ENCODE measurements around the gene TNFRSF19.
A peak's percentile ranks its signal among the peaks of the same experiment; 100 is the strongest.

The TNFRSF19 gene

GRCh38 chr13:23554000-23554399, 16.2 kb upstream of the TNFRSF19 start:
- Histone ChIP-seq H2AK5ac (ENCODE audit: low read length, severe bottlenecking) (no peak overlapping the region), H3K27ac (ENCODE audit: low read length, poor library complexity, severe bottlenecking) (no peak overlapping the region), H4K8ac (ENCODE audit: low read length) (no peak overlapping the region), H3K23ac (ENCODE audit: low read length in 2 of 2) (no peak overlapping the region), H3K4me1 (ENCODE audit: control insufficient read depth, insufficient read depth, low read depth, low read length) (peaks cover 2% of the 10 kb centered on the region), H3K9ac (ENCODE audit: low read length) (no peak overlapping the region), H2AFZ (ENCODE audit: low read depth, low read length) (no peak overlapping the region), H4K91ac (ENCODE audit: low read length) (no peak overlapping the region), H3K27me3 (ENCODE audit: control insufficient read depth in 1 of 2, insufficient read depth in 1 of 2, low read length in 2 of 2) (peaks cover 0 to 17% of the 10 kb centered on the region in 2 experiments), H3K9me3 (ENCODE audit: control insufficient read depth, low read length) (no peaks in the 10 kb centered on the region), H2BK120ac (ENCODE audit: low read depth, low read length) (no peak overlapping the region), H3K18ac (ENCODE audit: low read depth in 1 of 2, low read length in 2 of 2) (no peak overlapping the region), H3K4me2 (ENCODE audit: low read length, poor library complexity, severe bottlenecking) (no peak overlapping the region), H2BK5ac (ENCODE audit: low read depth, low read length, poor library complexity, severe bottlenecking) (no peak overlapping the region), H3K4ac (ENCODE audit: low read depth in 1 of 2, low read length in 2 of 2) (no peak overlapping the region), H2BK12ac (ENCODE audit: low read length in 2 of 2) (no peak overlapping the region), H2BK15ac (ENCODE audit: low read depth, poor library complexity, severe bottlenecking) (no peak overlapping the region), H3K4me3 (ENCODE audit: insufficient read depth in 1 of 2, low read depth in 1 of 2, low read length in 2 of 2) (no peak overlapping the region), H3K14ac (ENCODE audit: low read length in 2 of 2) (peak overlapping the region in 1 of 2 experiments; percentile 44), H3K36me3 (ENCODE audit: control insufficient read depth in 1 of 2, insufficient read depth in 2 of 2, low read depth in 1 of 2, low read length in 2 of 2) (no peaks in the 10 kb centered on the region), H3K79me1 (replicated peaks; ENCODE audit: low read length, poor library complexity, severe bottlenecking) (no peaks in the 10 kb centered on the region)
- no peak for DNase-seq
- 92% methylated on average over 3 of the region's 3 CpGs for WGBS

GRCh38 chr13:23557043-23557442, 13.2 kb upstream of the TNFRSF19 start:
- no peak overlapping the region for H4K8ac ChIP-seq (ENCODE audit: low read length)
- H3K9ac ChIP-seq (ENCODE audit: low read length), result no peak overlapping the region
- H3K9me3 ChIP-seq (ENCODE audit: control insufficient read depth, low read length), result no peaks in the 10 kb centered on the region
- H2BK5ac ChIP-seq (ENCODE audit: low read depth, low read length, poor library complexity, severe bottlenecking), result no peak overlapping the region
- no peak overlapping the region for H3K4me2 ChIP-seq (ENCODE audit: low read length, poor library complexity, severe bottlenecking)
- no peak for DNase-seq
- no peak overlapping the region for H3K23ac ChIP-seq (ENCODE audit: low read length in 2 of 2)
- no peak overlapping the region for H2BK12ac ChIP-seq (ENCODE audit: low read length in 2 of 2)
- no peak overlapping the region for H2BK15ac ChIP-seq (ENCODE audit: low read depth, poor library complexity, severe bottlenecking)
- peaks cover 0 to 5% of the 10 kb centered on the region in 2 experiments for H3K27me3 ChIP-seq (ENCODE audit: control insufficient read depth in 1 of 2, insufficient read depth in 1 of 2, low read length in 2 of 2)
- WGBS, result 90% methylated on average over 5 of the region's 5 CpGs
- no peak overlapping the region for H4K91ac ChIP-seq (ENCODE audit: low read length)
- H2BK120ac ChIP-seq (ENCODE audit: low read depth, low read length), result no peak overlapping the region
- no peaks in the 10 kb centered on the region for H3K79me1 ChIP-seq (replicated peaks; ENCODE audit: low read length, poor library complexity, severe bottlenecking)
- H3K4me1 ChIP-seq (ENCODE audit: control insufficient read depth, insufficient read depth, low read depth, low read length), result peaks cover 2% of the 10 kb centered on the region
- no peak overlapping the region for H2AK5ac ChIP-seq (ENCODE audit: low read length, severe bottlenecking)
- H2AFZ ChIP-seq (ENCODE audit: low read depth, low read length), result no peak overlapping the region
- no peak overlapping the region for H3K18ac ChIP-seq (ENCODE audit: low read depth in 1 of 2, low read length in 2 of 2)
- H3K4me3 ChIP-seq (ENCODE audit: insufficient read depth in 1 of 2, low read depth in 1 of 2, low read length in 2 of 2), result no peak overlapping the region
- no peak overlapping the region for H3K14ac ChIP-seq (ENCODE audit: low read length in 2 of 2)
- H3K27ac ChIP-seq (ENCODE audit: low read length, poor library complexity, severe bottlenecking), result no peak overlapping the region
- no peak overlapping the region for H3K4ac ChIP-seq (ENCODE audit: low read depth in 1 of 2, low read length in 2 of 2)
- no peaks in the 10 kb centered on the region for H3K36me3 ChIP-seq (ENCODE audit: control insufficient read depth in 1 of 2, insufficient read depth in 2 of 2, low read depth in 1 of 2, low read length in 2 of 2)

- H3K4me3 ChIP-seq (ENCODE audit: insufficient read depth in 1 of 2, low read depth in 1 of 2, low read length in 2 of 2), result no peak overlapping the region
- no peak overlapping the region for H2AFZ ChIP-seq (ENCODE audit: low read depth, low read length)
- H3K18ac ChIP-seq (ENCODE audit: low read depth in 1 of 2, low read length in 2 of 2), result peak overlapping the region in 1 of 2 experiments; percentile 37
- H3K4ac ChIP-seq (ENCODE audit: low read depth in 1 of 2, low read length in 2 of 2), result no peak overlapping the region
- no peaks in the 10 kb centered on the region for H3K36me3 ChIP-seq (ENCODE audit: control insufficient read depth in 1 of 2, insufficient read depth in 2 of 2, low read depth in 1 of 2, low read length in 2 of 2)
- H2BK120ac ChIP-seq (ENCODE audit: low read depth, low read length), result no peak overlapping the region
- H4K8ac ChIP-seq (ENCODE audit: low read length), result peak overlapping the region; percentile 21
- peak overlapping the region in 1 of 2 experiments; percentile 40 for H2BK12ac ChIP-seq (ENCODE audit: low read length in 2 of 2)
- whole genome bisulfite sequencing, result 100% methylated on average over 2 of the region's 2 CpGs
- no peak overlapping the region for H3K27ac ChIP-seq (ENCODE audit: low read length, poor library complexity, severe bottlenecking)
- no peak overlapping the region for H3K14ac ChIP-seq (ENCODE audit: low read length in 2 of 2)
- H3K27me3 ChIP-seq (ENCODE audit: control insufficient read depth in 1 of 2, insufficient read depth in 1 of 2, low read length in 2 of 2), result peaks cover 0 to 5% of the 10 kb centered on the region in 2 experiments
- H3K23ac ChIP-seq (ENCODE audit: low read length in 2 of 2), result no peak overlapping the region
- H3K4me2 ChIP-seq (ENCODE audit: low read length, poor library complexity, severe bottlenecking), result no peak overlapping the region
- H3K79me1 ChIP-seq (replicated peaks; ENCODE audit: low read length, poor library complexity, severe bottlenecking), result no peaks in the 10 kb centered on the region
- DNase-seq, result no peak
- H2BK5ac ChIP-seq (ENCODE audit: low read depth, low read length, poor library complexity, severe bottlenecking), result no peak overlapping the region
- H3K9me3 ChIP-seq (ENCODE audit: control insufficient read depth, low read length), result no peaks in the 10 kb centered on the region
- no peak overlapping the region for H2BK15ac ChIP-seq (ENCODE audit: low read depth, poor library complexity, severe bottlenecking)
- H4K91ac ChIP-seq (ENCODE audit: low read length), result peak overlapping the region; percentile 19
- peaks cover 2% of the 10 kb centered on the region for H3K4me1 ChIP-seq (ENCODE audit: control insufficient read depth, insufficient read depth, low read depth, low read length)
- no peak overlapping the region for H3K9ac ChIP-seq (ENCODE audit: low read length)
- no peak overlapping the region for H2AK5ac ChIP-seq (ENCODE audit: low read length, severe bottlenecking)
Measured at GRCh38 chr13:23557733-23558132, 12.5 kb upstream of the TNFRSF19 start.

DNA sequence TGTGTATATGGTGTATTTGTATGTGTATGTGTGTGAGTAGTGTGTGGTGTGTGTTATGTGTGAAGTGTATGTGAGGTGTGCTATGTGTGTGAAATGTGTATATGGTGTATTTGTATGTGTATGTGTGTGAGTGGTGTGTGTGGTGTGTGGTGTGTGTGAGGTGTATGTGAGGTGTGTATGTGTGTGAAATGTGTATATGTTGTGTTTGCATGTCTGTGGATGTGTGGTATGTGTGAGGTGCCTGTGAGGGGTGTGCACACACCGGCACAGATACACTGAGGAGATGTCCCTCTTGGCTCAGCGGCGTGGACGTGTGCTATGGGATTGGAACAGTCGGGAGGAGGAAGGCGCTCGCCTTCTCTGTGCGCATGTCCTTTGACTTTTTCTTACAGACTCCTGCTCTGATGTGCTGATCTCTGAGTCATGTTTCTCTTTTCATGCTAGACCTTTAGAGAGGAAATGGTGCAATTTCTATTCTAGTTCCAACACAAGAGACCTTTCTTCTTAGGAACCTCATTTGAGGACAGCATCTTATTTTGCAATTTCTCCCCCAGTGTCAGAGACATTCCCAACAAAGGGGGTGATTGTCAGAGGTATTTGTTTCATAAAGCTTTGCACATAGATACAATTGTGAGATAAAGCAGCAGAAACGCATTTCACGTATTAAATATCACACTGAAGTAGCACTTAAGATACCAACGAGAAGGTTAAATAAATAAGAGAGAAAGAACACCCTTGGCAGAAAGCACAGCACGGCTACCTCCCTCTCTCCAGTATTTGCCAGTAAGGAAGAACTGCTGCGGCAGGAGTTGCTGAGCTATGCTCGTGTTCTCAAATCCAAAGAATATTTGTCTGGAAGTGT, 11.3 kb upstream of the TNFRSF19 start:
- peak overlapping the region; percentile 33 for H3K27ac ChIP-seq (ENCODE audit: low read length, poor library complexity, severe bottlenecking)
- WGBS, result 63% methylated on average over 13 of the region's 14 CpGs
- peak overlapping the region; percentile 76 for H2AFZ ChIP-seq (ENCODE audit: low read depth, low read length)
- H2AK5ac ChIP-seq (ENCODE audit: low read length, severe bottlenecking), result no peak overlapping the region
- no peak overlapping the region for H3K23ac ChIP-seq (ENCODE audit: low read length in 2 of 2)
- H3K4me2 ChIP-seq (ENCODE audit: low read length, poor library complexity, severe bottlenecking), result no peak overlapping the region
- H3K9ac ChIP-seq (ENCODE audit: low read length), result peak overlapping the region; percentile 78
- no peaks in the 10 kb centered on the region for H3K9me3 ChIP-seq (ENCODE audit: control insufficient read depth, low read length)
- H3K4ac ChIP-seq (ENCODE audit: low read depth in 1 of 2, low read length in 2 of 2), result no peak overlapping the region
- H3K79me1 ChIP-seq (replicated peaks; ENCODE audit: low read length, poor library complexity, severe bottlenecking), result no peaks in the 10 kb centered on the region
- no peak overlapping the region for H2BK120ac ChIP-seq (ENCODE audit: low read depth, low read length)
- H3K14ac ChIP-seq (ENCODE audit: low read length in 2 of 2), result peak overlapping the region in 1 of 2 experiments; percentile 83
- H3K4me1 ChIP-seq (ENCODE audit: control insufficient read depth, insufficient read depth, low read depth, low read length), result peaks cover 2% of the 10 kb centered on the region
- peak overlapping the region in 1 of 2 experiments; percentile 48 for H3K18ac ChIP-seq (ENCODE audit: low read depth in 1 of 2, low read length in 2 of 2)
- H2BK15ac ChIP-seq (ENCODE audit: low read depth, poor library complexity, severe bottlenecking), result no peak overlapping the region
- peak overlapping the region; percentile 23 for H4K91ac ChIP-seq (ENCODE audit: low read length)
- H3K4me3 ChIP-seq (ENCODE audit: insufficient read depth in 1 of 2, low read depth in 1 of 2, low read length in 2 of 2), result peak overlapping the region in 1 of 2 experiments; percentile 70
- H4K8ac ChIP-seq (ENCODE audit: low read length), result no peak overlapping the region
- no peaks in the 10 kb centered on the region for H3K36me3 ChIP-seq (ENCODE audit: control insufficient read depth in 1 of 2, insufficient read depth in 2 of 2, low read depth in 1 of 2, low read length in 2 of 2)
- peak overlapping the region in 1 of 2 experiments; percentile 32 for H2BK12ac ChIP-seq (ENCODE audit: low read length in 2 of 2)
- H3K27me3 ChIP-seq (ENCODE audit: control insufficient read depth in 1 of 2, insufficient read depth in 1 of 2, low read length in 2 of 2), result peaks cover 0 to 5% of the 10 kb centered on the region in 2 experiments
- H2BK5ac ChIP-seq (ENCODE audit: low read depth, low read length, poor library complexity, severe bottlenecking), result no peak overlapping the region
- DNase-seq, result peak; percentile 81

Measured in mesenchymal stem cell (in vitro differentiated cells and primary cell).